Central memory CD8-positive, alpha-beta T cell (primary cell): ENCODE results near the gene PRKACA.

Experiments used
- ATAC-seq: fragments of 150-1000 bp; cut with Tn5 transposase; replicated peaks from 2 replicates; pipeline ENCODE4 v1.10.0; 2022; ENCODE audit warnings: mild to moderate bottlenecking, moderate FRiP score, moderate number of reproducible peaks; ENCODE audit not compliant: poor library complexity, severe bottlenecking; ENCODE audit errors: extremely low read depth
- DNase-seq, 2 donors: peaks; one replicate each; pipeline ENCODE4 v3.0.0; 2021; ENCODE audit warnings: low spot score in 2 of 2
- H3K27ac Mint-ChIP-seq: one replicate; pipeline ENCODE4 v1.8.0; 2022; ENCODE audit warnings: low read depth, mild to moderate bottlenecking, moderate library complexity, mixed read lengths
- H3K27me3 Mint-ChIP-seq: one replicate; pipeline ENCODE4 v1.8.0; 2022; ENCODE audit warnings: mixed read lengths
- H3K36me3 Mint-ChIP-seq: one replicate; pipeline ENCODE4 v1.8.0; 2022; ENCODE audit warnings: mild to moderate bottlenecking, moderate library complexity, mixed read lengths; ENCODE audit not compliant: insufficient read depth
- H3K4me1 Mint-ChIP-seq: one replicate; pipeline ENCODE4 v1.8.0; 2022; ENCODE audit warnings: mixed read lengths
- H3K4me3 Mint-ChIP-seq: one replicate; pipeline ENCODE4 v1.8.0; 2022; ENCODE audit warnings: mild to moderate bottlenecking, moderate library complexity, mixed read lengths
- H3K9me3 Mint-ChIP-seq: one replicate; pipeline ENCODE4 v1.8.0; 2022; ENCODE audit warnings: mixed read lengths

PRKACA gene

GRCh38 chr19:14117668-14118164 lies at the start of gene PRKACA:
Gene PRKACA (minus strand): TSS chr19:14117762. CDS start chr19:14117547, 215 bp downstream.
- DNase-seq = peak; percentile 93 to 98
- H3K9me3 Mint-ChIP-seq = no peaks in the 10 kb centered on the region
- H3K4me1 Mint-ChIP-seq = peaks cover 38% of the 10 kb centered on the region
- H3K27ac Mint-ChIP-seq = peak within 1 kb of the TSS; percentile 95
- H3K4me3 Mint-ChIP-seq = peak within 1 kb of the TSS; percentile 90
- peak; percentile 97 for ATAC-seq
- H3K27me3 Mint-ChIP-seq = no peaks in the 10 kb centered on the region
- peaks cover 5% of the 10 kb centered on the region for H3K36me3 Mint-ChIP-seq

DNA sequence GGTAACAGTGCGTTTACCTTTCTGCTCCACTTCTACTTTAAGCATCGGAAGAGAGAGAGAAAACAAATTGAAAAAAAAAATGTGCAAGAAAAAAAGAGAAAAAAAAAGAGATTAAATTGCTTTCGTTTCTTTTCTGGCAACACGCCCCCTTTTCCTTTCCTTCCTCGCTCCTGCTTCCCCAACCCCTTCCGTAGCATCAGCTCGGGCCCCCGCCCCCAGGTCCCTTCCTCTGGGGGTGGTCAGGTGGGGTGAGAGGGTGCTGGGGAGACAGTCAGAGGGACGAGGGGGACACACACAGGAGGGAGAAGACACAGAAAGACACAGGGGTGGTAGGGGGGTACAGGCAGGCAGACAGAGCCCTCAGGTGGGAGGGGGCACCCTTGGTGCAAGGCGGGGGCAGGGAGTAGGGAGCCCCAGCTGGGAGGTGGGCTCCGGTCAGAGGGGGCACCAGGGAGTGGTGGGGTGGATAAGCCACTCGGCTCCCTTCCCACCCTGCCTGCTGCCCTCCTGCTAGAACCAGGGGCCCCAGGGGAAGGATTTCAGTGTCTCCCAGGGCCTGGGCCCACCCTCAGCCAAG lies 49.5 kb upstream of the PRKACA start:
- H3K27me3 Mint-ChIP-seq = no peaks in the 10 kb centered on the region
- peak; percentile 7 for ATAC-seq
- H3K27ac Mint-ChIP-seq = peak overlapping the region; percentile 88
- H3K4me3 Mint-ChIP-seq = peak overlapping the region; percentile 78
- peaks cover 29% of the 10 kb centered on the region for H3K4me1 Mint-ChIP-seq
- DNase-seq = no peak
- no peaks in the 10 kb centered on the region for H3K9me3 Mint-ChIP-seq
- H3K36me3 Mint-ChIP-seq = peaks cover 11% of the 10 kb centered on the region

- peak; percentile 39 for ATAC-seq
- DNase-seq = no peak
- peaks cover 11% of the 10 kb centered on the region for H3K36me3 Mint-ChIP-seq
- no peaks in the 10 kb centered on the region for H3K27me3 Mint-ChIP-seq
- H3K4me3 Mint-ChIP-seq = peak overlapping the region; percentile 78
- H3K9me3 Mint-ChIP-seq = no peaks in the 10 kb centered on the region
- H3K4me1 Mint-ChIP-seq = peaks cover 29% of the 10 kb centered on the region
- H3K27ac Mint-ChIP-seq = peak overlapping the region; percentile 88
These were observed 48.6 kb upstream of the PRKACA start for GRCh38 chr19:14165990-14166830.

DNA sequence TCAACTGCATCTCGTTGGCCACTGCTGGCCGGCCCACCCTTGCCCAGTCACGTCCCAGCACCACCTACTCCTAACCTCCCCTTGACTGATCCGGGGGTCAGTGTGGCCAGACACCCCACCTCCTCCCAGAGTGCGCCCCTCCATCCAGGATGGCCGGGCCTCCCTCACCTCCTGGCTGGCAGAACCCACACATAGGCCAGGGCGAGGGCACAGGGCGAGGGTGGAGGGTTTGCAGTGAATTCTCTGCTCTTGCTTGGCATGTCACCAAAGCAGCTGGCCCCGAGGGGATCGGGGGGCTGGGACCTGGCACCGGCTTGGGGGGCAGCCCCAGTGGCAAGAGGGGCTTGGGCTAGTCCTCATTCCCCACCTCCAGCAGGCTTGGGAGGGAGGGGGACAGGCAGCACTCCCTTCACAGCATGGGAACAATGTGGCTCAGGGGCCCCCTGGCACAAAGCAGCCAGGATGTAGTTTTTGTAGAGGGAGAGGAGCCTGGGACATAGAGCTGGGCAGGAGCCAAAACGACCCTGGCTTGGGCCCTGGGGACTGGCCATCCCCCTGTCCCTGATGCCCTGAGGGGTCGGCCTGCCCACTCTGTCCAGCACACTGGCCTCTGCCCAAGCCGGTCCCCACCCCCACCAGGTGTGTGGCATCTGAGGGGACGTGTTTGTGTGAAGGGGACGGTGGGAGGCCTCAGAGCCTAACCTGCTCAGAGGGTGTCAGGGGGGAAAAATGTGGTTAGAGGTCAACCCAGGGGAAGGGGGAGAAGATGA lies 47.3 kb upstream of the PRKACA start:
- Mint-ChIP-seq H3K27ac (peak overlapping the region; percentile 88), H3K36me3 (peaks cover 11% of the 10 kb centered on the region), H3K9me3 (no peaks in the 10 kb centered on the region), H3K27me3 (no peaks in the 10 kb centered on the region), H3K4me3 (no peak overlapping the region), H3K4me1 (peaks cover 29% of the 10 kb centered on the region)
- DNase-seq (no peak), ATAC-seq (no peak)

DNA sequence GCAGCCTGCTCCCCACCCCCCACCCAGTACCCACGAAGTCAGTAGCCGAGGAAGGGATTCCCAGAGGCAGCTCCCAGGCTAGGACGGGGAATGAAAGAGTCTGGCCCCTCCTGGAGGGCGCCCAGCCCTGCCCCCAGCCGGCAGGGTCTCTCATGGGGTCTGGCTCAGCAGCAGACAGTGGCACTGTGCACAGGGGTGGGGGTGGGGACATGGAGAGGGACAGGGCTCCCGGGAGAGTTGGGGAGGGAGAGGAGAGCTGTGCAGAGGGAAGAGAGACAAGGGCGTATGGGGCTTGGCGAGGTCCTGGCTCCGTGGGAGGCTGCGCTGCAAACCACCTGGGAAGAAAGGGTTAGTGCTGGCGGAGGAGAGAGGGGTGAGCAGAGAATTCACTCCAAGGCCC lies 46.5 kb upstream of the PRKACA start:
- no peak for ATAC-seq

DNA sequence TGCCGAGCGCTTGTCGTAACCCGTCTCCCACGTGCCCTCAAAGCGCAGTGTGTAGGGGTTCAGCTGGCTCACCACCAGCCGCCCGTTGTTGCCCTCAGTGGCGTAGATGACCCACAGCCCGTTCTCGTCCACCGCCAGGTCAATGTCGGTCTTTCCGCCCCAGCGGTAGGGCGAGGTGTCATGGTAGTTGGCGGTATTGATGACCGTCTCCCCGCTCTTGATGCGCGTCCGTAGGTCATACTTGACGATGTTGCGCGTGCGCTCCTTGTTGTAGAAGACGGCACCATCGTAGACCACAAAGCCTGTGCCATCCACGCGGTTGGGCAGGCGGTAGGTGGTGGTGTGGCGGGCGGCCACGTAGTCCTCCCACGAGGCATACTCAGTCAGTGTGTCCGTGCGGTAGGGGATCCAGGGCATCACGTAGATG lies 45.3 kb upstream of the PRKACA start:
- no peak overlapping the region for H3K4me3 Mint-ChIP-seq
- ATAC-seq (no peak), DNase-seq (no peak)
- H3K4me1 Mint-ChIP-seq = peaks cover 21% of the 10 kb centered on the region
- H3K9me3 Mint-ChIP-seq = no peaks in the 10 kb centered on the region
- no peaks in the 10 kb centered on the region for H3K27me3 Mint-ChIP-seq
- no peak overlapping the region for H3K27ac Mint-ChIP-seq
- H3K36me3 Mint-ChIP-seq = peaks cover 11% of the 10 kb centered on the region

More for the DNA sequence above, 46.5 kb upstream of the PRKACA start:
- no peak overlapping the region for H3K27ac Mint-ChIP-seq
- H3K4me3 Mint-ChIP-seq = no peak overlapping the region
- DNase-seq = no peak
- H3K27me3 Mint-ChIP-seq = no peaks in the 10 kb centered on the region
- H3K9me3 Mint-ChIP-seq = no peaks in the 10 kb centered on the region
- peaks cover 29% of the 10 kb centered on the region for H3K4me1 Mint-ChIP-seq
- peaks cover 11% of the 10 kb centered on the region for H3K36me3 Mint-ChIP-seq

GRCh38 chr19:14161305-14161704 lies 43.7 kb upstream of the PRKACA start:
- Mint-ChIP-seq H3K27me3 (no peaks in the 10 kb centered on the region), H3K4me3 (no peak overlapping the region), H3K36me3 (peaks cover 7% of the 10 kb centered on the region), H3K4me1 (peaks cover 7% of the 10 kb centered on the region), H3K27ac (no peak overlapping the region), H3K9me3 (no peaks in the 10 kb centered on the region)
- no peak for DNase-seq
- ATAC-seq = no peak

DNA sequence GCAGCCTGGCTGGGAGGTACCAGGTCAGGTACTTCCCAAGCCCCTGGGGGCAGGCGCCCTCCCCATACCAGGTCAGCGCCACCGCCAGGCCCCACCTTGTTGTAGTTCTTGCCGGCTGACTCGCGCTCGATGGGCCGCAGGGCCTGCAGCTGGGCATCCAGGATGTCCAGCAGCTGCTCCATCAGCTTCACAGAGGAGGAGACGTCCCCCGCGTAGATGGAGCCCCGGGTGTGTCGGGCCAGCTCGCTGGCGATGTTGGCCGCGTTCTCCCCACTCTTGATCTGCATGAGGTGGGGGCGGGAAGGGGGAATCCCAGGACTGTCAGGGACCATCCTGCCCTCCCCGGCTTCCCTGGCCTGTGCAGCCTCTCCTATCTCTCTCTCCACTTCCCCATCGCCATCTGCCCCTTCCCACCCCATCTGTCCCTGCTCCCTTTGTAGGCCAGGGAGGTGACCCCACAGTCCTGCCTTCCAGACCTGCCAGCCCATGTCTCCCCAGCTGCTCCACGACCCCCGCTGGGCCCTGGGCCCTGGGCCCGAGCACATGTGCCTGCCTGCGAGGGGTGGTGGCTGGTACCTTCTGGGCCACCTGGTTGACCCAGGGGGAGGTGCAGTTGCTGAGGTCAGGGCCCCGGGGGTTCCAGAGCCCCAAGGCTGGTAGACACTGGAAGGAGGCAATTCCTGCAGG lies 42.6 kb upstream of the PRKACA start:
- peak overlapping the region; percentile 29 for H3K27ac Mint-ChIP-seq
- H3K9me3 Mint-ChIP-seq = no peaks in the 10 kb centered on the region
- no peak overlapping the region for H3K4me3 Mint-ChIP-seq
- DNase-seq (no peak), ATAC-seq (no peak)
- peaks cover 4% of the 10 kb centered on the region for H3K36me3 Mint-ChIP-seq
- H3K27me3 Mint-ChIP-seq = no peaks in the 10 kb centered on the region
- H3K4me1 Mint-ChIP-seq = no peaks in the 10 kb centered on the region

- H3K4me3 Mint-ChIP-seq = no peak overlapping the region
- H3K27me3 Mint-ChIP-seq = no peaks in the 10 kb centered on the region
- no peak overlapping the region for H3K27ac Mint-ChIP-seq
- ATAC-seq = no peak
- no peak for DNase-seq
- H3K4me1 Mint-ChIP-seq = no peaks in the 10 kb centered on the region
- H3K9me3 Mint-ChIP-seq = no peaks in the 10 kb centered on the region
- H3K36me3 Mint-ChIP-seq = peaks cover 4% of the 10 kb centered on the region
These were observed 41.5 kb upstream of the PRKACA start for GRCh38 chr19:14159059-14159458.

DNA sequence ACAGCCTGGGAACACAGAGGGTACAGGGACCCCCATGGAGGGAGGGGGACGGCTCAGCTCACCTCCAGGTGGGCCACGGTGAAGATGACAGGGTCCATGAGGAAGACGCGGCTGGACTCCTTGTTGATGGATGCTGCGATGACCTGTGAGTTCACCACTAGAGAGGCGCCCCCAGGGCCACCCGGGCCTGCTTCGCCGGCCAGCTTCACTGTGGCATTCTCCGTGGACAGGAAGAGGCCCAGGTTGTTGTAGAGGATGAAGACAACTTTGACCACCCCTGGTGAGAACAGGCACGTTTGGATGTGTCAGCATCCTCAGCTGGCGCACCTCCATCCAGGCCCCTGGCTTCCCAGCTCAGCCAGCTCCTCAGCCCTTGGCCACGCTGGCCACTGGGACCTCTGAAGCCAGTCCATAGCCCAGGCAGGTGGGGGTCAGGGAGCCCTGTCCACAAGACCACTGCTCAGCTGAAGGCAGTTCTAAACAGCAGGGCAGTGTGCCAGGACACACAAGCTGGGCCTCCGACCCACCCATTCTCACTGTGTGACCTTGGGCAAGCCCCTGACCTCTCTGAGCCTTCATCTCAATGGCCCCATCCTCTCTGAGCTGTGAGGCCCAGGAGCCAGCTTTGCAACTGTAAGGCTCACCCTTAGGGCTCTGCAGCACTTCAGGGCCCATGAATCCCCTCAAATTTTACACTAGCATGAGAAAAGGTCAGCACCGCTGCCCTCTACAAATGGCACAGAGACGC lies 40.9 kb upstream of the PRKACA start:
- ATAC-seq (no peak), DNase-seq (no peak)
- H3K27me3 Mint-ChIP-seq = no peaks in the 10 kb centered on the region
- H3K9me3 Mint-ChIP-seq = no peaks in the 10 kb centered on the region
- H3K4me1 Mint-ChIP-seq = no peaks in the 10 kb centered on the region
- H3K36me3 Mint-ChIP-seq = peaks cover 4% of the 10 kb centered on the region
- no peak overlapping the region for H3K4me3 Mint-ChIP-seq
- H3K27ac Mint-ChIP-seq = no peak overlapping the region

DNA sequence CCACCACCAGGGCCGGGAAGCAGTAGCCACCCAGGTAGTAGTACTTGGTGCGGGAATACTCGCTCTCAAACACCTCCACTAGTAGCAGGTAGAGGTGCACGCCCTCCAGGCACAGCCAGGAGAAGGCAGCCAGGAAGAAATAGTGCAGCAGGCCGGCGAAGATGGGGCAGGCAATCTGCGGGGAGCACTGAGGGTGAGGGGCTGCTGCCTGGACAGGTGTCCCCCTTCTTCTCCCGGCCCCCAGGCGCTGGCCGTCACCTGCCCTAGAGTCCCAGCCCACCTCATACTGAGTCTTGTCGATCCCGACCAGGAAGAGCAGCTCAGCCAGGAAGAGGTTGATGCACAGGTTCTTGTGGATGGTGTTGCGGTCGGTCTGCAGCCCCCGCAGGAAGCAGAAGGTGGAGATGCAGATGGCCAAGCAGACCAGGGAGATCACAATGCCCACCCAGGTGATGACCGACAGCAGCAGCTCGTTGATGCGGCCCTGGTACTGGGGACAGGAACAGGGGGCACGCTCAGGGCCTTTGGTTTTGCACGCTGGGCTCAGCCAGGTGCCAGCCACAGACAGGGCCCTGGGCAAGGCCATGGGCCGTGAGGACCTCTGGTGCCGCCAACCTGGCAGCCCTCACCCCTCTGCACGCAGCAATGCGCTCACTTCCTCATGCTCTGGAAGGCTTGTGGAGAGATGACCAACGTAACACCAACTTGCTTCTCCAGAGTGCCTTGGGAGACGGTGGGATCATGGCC lies 39.6 kb upstream of the PRKACA start:
- Mint-ChIP-seq H3K9me3 (no peaks in the 10 kb centered on the region), H3K27ac (no peak overlapping the region), H3K4me3 (no peak overlapping the region), H3K27me3 (no peaks in the 10 kb centered on the region), H3K4me1 (no peaks in the 10 kb centered on the region), H3K36me3 (no peaks in the 10 kb centered on the region)
- ATAC-seq (no peak), DNase-seq (no peak)
